GM18861 (cell line): ENCODE measurements around the gene OTOP2.

Source experiments
- ATAC-seq: cut with Tn5 transposase; IDR thresholded peaks from one replicate; pipeline ENCODE4 v1.9.1; 2021; ENCODE audit not compliant: unreplicated experiment

The OTOP2 gene

GRCh38 chr17:74924250-74924948, at the start of gene OTOP2:
Gene OTOP2, plus strand, starts transcription at chr17:74924273. Its CDS starts 360 bp downstream, at chr17:74924633.
- no peak for ATAC-seq

- no peak for ATAC-seq
Measured at GRCh38 chr17:74874615-74875037, 49.4 kb upstream of the OTOP2 start.

GRCh38 chr17:74875155-74875976, 48.7 kb upstream of the OTOP2 start:
- ATAC-seq, result no peak

GRCh38 chr17:74875977-74876593, 48.0 kb upstream of the OTOP2 start:
- ATAC-seq, result no peak

- ATAC-seq, result no peak
Measured at GRCh38 chr17:74877592-74878548, 46.2 kb upstream of the OTOP2 start.

GRCh38 chr17:74878658-74879057, 45.4 kb upstream of the OTOP2 start:
- ATAC-seq, result no peak

- no peak for ATAC-seq
Measured at GRCh38 chr17:74879308-74879707, 44.8 kb upstream of the OTOP2 start.

GRCh38 chr17:74881073-74881472, 43.0 kb upstream of the OTOP2 start:
- ATAC-seq, result no peak

- no peak for ATAC-seq
Measured at GRCh38 chr17:74882517-74883240, 41.4 kb upstream of the OTOP2 start.

- no peak for ATAC-seq
Measured at GRCh38 chr17:74883241-74883745, 40.8 kb upstream of the OTOP2 start.

GRCh38 chr17:74888469-74888868, 35.6 kb upstream of the OTOP2 start:
- ATAC-seq, result no peak

- no peak for ATAC-seq
Measured at GRCh38 chr17:74890554-74890953, 33.5 kb upstream of the OTOP2 start.

GRCh38 chr17:74892013-74892841, 31.8 kb upstream of the OTOP2 start:
- no peak for ATAC-seq

- ATAC-seq, result no peak
Measured at GRCh38 chr17:74892974-74893911, 30.8 kb upstream of the OTOP2 start, which contains the start of gene FADS6. Gene FADS6, minus strand, starts transcription at chr17:74893633. Its CDS starts 38 bp downstream, at chr17:74893595.

- ATAC-seq, result no peak
Measured at GRCh38 chr17:74893936-74894671, 30.0 kb upstream of the OTOP2 start.

GRCh38 chr17:74898376-74898946, 25.6 kb upstream of the OTOP2 start:
- no peak for ATAC-seq

GRCh38 chr17:74900208-74900607, 23.9 kb upstream of the OTOP2 start:
- ATAC-seq, result no peak
